Ascending aorta (tissue), 2 donors: ENCODE measurements around the gene UST. TPM values are rescaled to one million over a fixed set of nuclear protein-coding genes. Genes with fewer than 3 reads are reported as not detected.

Experiments used
- DNase-seq, 2 donors: peaks; one replicate each; pipeline ENCODE4 v3.0.0-alpha.2; 2019; ENCODE audit warnings: low spot score in 2 of 2
- H3K27ac ChIP-seq, 2 donors: fragments of 200-600 bp; sonication (generic); one replicate each; pipeline ENCODE4 v1.5.1; 2016 to 2017; ENCODE audit warnings: mild to moderate bottlenecking in 1 of 2
- H3K27me3 ChIP-seq: fragments of 200-600 bp; sonication (generic); one replicate; pipeline ENCODE4 v1.5.1; 2017
- H3K36me3 ChIP-seq, 2 donors: fragments of 200-600 bp; sonication (generic); one replicate each; pipeline ENCODE4 v1.5.1; 2016
- H3K4me1 ChIP-seq, 2 donors: fragments of 200-600 bp; sonication (generic); one replicate each; pipeline ENCODE4 v1.5.1; 2016 to 2017; ENCODE audit warnings: mild to moderate bottlenecking in 1 of 2
- H3K4me3 ChIP-seq, 2 donors: fragments of 200-600 bp; sonication (generic); one replicate each; pipeline ENCODE4 v1.5.1; 2016 to 2017; ENCODE audit warnings: mild to moderate bottlenecking in 1 of 2
- H3K9me3 ChIP-seq, 2 donors: fragments of 200-600 bp; sonication (generic); one replicate each; pipeline ENCODE4 v1.5.1; 2016
- CTCF ChIP-seq, 3 experiments: fragments of 200-600 bp in 2 of 3; fragments of 450-650 bp in 1 of 3; sonication (generic) in 2 of 3; IDR thresholded peaks; one replicate each; pipeline ENCODE4 v1.5.1; 2016 to 2019; ENCODE audit warnings: antibody characterized with exemption in 3 of 3, mild to moderate bottlenecking in 1 of 3, moderate library complexity in 1 of 3
- intact Hi-C: fragments of 100-400 bp; cut with DNase I; formaldehyde crosslinking; loops from one replicate; pipeline ENCODE4 v1.15.1; 2023
- total RNA-seq: library from RNA; depleted of rRNA; stranded (reverse); fragments of >200 nt; gene quantifications from one replicate; pipeline ENCODE4 v1.1.0, GENCODE V29; 2016

UST gene
- total RNA-seq, 1 donor from 2014 or later = 27.0 TPM

GRCh38 chr6:149008741-149009140 is 261.9 kb downstream of the UST start:
- intact Hi-C loops = no loop called here
- Histone ChIP-seq H3K4me3 (no peak overlapping the region), H3K4me1 (no peaks in the 10 kb centered on the region), H3K9me3 (no peaks in the 10 kb centered on the region), H3K36me3 (peaks cover 0 to 4% of the 10 kb centered on the region in 2 donors), H3K27me3 (no peaks in the 10 kb centered on the region), H3K27ac (no peak overlapping the region)
- no peak for TF ChIP-seq CTCF (IDR thresholded peaks at IDR 0.05)
- DNase-seq = no peak

- no peaks in the 10 kb centered on the region for H3K27me3 ChIP-seq
- H3K9me3 ChIP-seq = no peaks in the 10 kb centered on the region
- H3K4me1 ChIP-seq = no peaks in the 10 kb centered on the region
- intact Hi-C loops = no loop called here
- no peaks in the 10 kb centered on the region for H3K36me3 ChIP-seq
- no peak for TF ChIP-seq CTCF (IDR thresholded peaks at IDR 0.05)
- no peak overlapping the region for H3K4me3 ChIP-seq
- no peak overlapping the region for H3K27ac ChIP-seq
- DNase-seq = no peak
Observed at GRCh38 chr6:149012040-149012545, 265.3 kb downstream of the UST start.

DNA sequence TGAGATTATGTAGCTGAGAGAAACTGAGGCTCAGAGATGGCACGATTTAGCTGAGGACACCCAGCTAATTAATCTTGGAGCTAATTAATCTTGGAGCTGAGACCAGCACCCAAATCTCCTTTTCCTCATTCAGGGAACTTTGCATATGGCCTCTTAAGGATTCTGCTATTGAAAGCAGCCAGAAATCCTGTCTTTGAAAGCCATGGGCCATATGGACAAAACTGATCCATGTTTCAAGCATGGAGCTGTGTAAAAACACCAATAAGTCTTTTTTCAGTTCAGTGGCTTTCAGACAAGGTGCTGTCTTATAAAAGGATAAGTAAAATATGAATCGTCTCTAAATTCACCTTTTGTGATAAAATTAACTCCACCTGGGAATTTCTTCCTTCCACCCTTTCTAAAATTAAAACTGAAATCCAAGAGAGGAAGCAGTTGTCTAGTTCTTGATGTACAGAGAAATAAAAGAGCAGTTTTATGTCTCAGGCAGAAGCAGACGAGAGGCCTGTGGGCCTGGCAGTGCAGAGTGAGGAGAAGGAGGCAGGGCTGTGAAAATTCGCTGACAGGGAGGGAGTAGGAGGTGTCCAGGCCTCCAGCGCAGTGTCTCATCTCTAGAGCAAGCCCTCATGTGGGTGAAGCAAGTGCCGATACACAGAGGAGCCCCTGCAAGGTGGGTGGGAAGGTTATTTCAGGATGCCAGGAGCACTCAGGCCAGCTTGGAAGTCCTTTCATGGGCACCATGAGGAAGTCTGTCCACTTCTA is 266.9 kb downstream of the UST start:
- Histone ChIP-seq H3K27ac (no peak overlapping the region), H3K27me3 (no peaks in the 10 kb centered on the region), H3K9me3 (no peaks in the 10 kb centered on the region), H3K36me3 (no peaks in the 10 kb centered on the region), H3K4me1 (no peaks in the 10 kb centered on the region), H3K4me3 (no peak overlapping the region)
- intact Hi-C loops = no loop called here
- no peak for TF ChIP-seq CTCF (IDR thresholded peaks at IDR 0.05)
- DNase-seq = no peak

DNA sequence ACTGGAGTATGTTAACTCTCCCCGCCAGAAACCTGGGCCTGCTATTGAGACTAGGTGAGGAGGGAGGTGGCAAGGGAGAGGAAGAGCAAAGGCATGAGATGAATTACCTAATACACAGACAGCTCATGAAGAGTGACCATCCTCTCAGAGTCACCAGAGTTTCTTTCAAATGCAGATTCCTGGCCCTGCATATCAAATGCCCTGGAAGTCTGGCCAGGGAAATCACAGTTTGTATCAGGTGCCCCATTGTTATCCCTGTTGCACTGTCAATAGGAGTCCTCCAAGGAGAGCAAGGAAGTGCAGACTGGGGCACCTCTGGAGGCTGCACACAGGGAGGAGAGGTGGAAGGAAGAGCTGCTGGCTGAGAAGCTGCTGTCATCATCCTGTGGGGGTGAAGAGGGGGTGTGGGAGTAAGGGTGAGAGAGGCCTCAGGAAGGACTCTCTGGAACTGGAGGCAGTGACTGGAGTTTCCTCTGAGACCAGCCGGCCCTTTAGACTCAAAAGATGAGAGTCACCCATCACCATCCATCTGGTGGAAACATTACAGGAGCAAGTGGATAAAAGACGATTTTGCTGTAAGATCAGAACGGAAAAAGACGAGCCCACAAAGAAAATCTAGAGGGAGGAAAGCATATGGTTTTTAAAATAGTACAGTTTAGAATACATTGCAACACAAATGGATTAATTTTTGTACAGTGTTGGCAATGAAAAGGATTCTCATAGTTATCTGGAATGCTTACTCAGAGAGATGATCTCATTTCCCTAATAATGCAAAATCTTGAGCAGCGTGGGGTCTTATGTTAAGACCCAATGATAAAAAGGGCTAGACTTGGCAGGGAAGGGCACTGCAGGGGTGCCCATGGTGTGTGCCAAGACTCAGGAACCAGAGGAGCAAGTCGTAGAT is 268.1 kb downstream of the UST start:
- no peak for DNase-seq
- H3K9me3 ChIP-seq = no peaks in the 10 kb centered on the region
- peaks cover 0 to 8% of the 10 kb centered on the region in 2 donors for H3K36me3 ChIP-seq
- no peak overlapping the region for H3K27ac ChIP-seq
- no peak overlapping the region for H3K4me3 ChIP-seq
- TF ChIP-seq CTCF (IDR thresholded peaks at IDR 0.05) = no peak
- H3K4me1 ChIP-seq = no peaks in the 10 kb centered on the region
- intact Hi-C loops = no loop called here
- H3K27me3 ChIP-seq = no peaks in the 10 kb centered on the region

DNA sequence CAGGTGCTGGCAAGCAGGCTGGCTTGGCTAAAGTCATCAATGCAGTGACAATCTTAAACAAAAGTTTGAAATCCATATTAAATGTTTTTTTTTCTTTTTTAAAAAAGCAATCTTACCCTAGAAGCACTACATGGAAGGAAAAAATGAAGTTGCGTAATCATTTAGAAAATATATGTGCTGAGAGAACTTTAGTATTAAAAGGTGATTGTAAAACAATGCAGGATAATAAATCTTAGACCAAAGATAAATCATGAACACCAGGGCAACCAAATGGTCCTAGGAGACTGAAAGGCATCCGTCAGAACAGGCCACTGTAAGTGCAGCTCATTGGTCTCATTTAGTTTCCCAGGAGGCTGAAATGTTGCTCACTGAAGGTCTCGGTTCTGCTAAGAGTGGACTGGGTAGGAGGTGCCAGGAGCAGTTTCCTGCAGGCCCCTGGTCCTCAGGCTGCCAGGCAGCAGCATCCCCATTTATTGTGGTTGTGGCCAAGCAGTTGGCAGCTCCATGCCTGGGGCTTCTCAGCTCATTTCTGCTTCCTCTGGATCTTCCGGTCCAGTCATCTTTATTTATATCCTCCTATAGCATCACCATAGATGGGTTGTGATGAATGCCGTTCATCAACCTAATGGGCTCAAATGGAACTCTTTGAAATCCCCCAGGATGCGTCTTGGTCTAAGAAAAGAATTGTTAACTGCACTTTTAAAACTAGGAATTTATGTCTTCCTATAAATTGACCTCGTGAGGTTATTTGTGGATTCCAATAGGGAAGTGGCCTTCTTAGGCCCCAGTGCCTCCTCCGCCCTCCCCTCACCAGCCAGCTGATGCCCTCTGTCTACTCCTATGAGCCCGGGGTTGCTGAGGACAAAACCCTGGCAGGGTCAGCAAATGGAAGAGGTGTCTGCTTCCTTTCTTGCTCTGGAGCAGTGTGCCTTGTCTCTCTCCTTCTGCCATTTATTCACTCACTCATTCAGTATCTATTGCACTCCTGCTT is 269.0 kb downstream of the UST start:
- intact Hi-C loops = no loop called here
- Histone ChIP-seq H3K4me1 (no peaks in the 10 kb centered on the region), H3K27ac (no peak overlapping the region), H3K9me3 (no peaks in the 10 kb centered on the region), H3K36me3 (peaks cover under 1 to 9% of the 10 kb centered on the region in 2 donors), H3K4me3 (no peak overlapping the region), H3K27me3 (no peaks in the 10 kb centered on the region)
- no peak for TF ChIP-seq CTCF (IDR thresholded peaks at IDR 0.05)
- no peak for DNase-seq
